ACHN (cell line): Measurements from ENCODE around the gene PDE4DIP.
"Not testable (repeated sequence)": the region's sequence is repeated elsewhere in the genome, so short reads cannot be mapped to it uniquely, and the experiment has no call there.

Source experiments
- DNase-seq: peaks from one replicate; pipeline ENCODE4 v3.0.0-alpha.2; 2015
- in situ Hi-C: cut with HindIII; loops from 2 replicates; pipeline ENCODE4 v1.10.0; 2017; ENCODE audit warnings: low sequenced_read_pairs, low pct_ligation_motif_present, low pct_unique_long_range_greater_than_20kb

PDE4DIP gene

GRCh38 chr1:148909219-148909826 is 65.1 kb downstream of the PDE4DIP start:
- DNase-seq, in situ Hi-C loops: not testable (repeated sequence)

- DNase-seq, in situ Hi-C loops: not testable (repeated sequence)
These were observed 67.2 kb downstream of the PDE4DIP start for GRCh38 chr1:148911303-148911928.

- in situ Hi-C loops = not testable (repeated sequence)
These were observed 72.0 kb downstream of the PDE4DIP start for GRCh38 chr1:148916222-148916621.

GRCh38 chr1:148916695-148917348 is 72.6 kb downstream of the PDE4DIP start:
- DNase-seq, in situ Hi-C loops: not testable (repeated sequence)

More at GRCh38 chr1:148916222-148916621, 72.0 kb downstream of the PDE4DIP start:
- DNase-seq = not testable (repeated sequence)

GRCh38 chr1:148918836-148919447 is 74.7 kb downstream of the PDE4DIP start:
- DNase-seq, in situ Hi-C loops: not testable (repeated sequence)

GRCh38 chr1:148921047-148921446 is 76.8 kb downstream of the PDE4DIP start:
- in situ Hi-C loops, DNase-seq: not testable (repeated sequence)

GRCh38 chr1:148923798-148924197 is 79.6 kb downstream of the PDE4DIP start:
- in situ Hi-C loops, DNase-seq: not testable (repeated sequence)

- DNase-seq, in situ Hi-C loops: not testable (repeated sequence)
These were observed 83.4 kb downstream of the PDE4DIP start for GRCh38 chr1:148927645-148928044.

- DNase-seq, in situ Hi-C loops: not testable (repeated sequence)
These were observed 85.0 kb downstream of the PDE4DIP start for GRCh38 chr1:148929253-148929652.

GRCh38 chr1:148935381-148936002 is 91.3 kb downstream of the PDE4DIP start:
- in situ Hi-C loops, DNase-seq: not testable (repeated sequence)

- in situ Hi-C loops, DNase-seq: not testable (repeated sequence)
These were observed 98.7 kb downstream of the PDE4DIP start for GRCh38 chr1:148942906-148943305.

GRCh38 chr1:148945130-148945529 is 100.9 kb downstream of the PDE4DIP start:
- DNase-seq, in situ Hi-C loops: not testable (repeated sequence)

GRCh38 chr1:148948768-148949167 is 104.5 kb downstream of the PDE4DIP start:
- in situ Hi-C loops, DNase-seq: not testable (repeated sequence)

- peak; percentile 83 for DNase-seq
- in situ Hi-C loops = not testable (repeated sequence)
These were observed 107.4 kb downstream of the PDE4DIP start for GRCh38 chr1:148951336-148952227.

GRCh38 chr1:148952253-148952937 is 108.2 kb downstream of the PDE4DIP start:
- DNase-seq, in situ Hi-C loops: not testable (repeated sequence)

GRCh38 chr1:148952938-148953616 is 108.8 kb downstream of the PDE4DIP start:
- in situ Hi-C loops = not testable (repeated sequence)
- peak; percentile 25 for DNase-seq

- DNase-seq, in situ Hi-C loops: not testable (repeated sequence)
These were observed 109.5 kb downstream of the PDE4DIP start for GRCh38 chr1:148953730-148954129.
